K562 (cell line): ENCODE data around the gene CSNK1A1. TPM values are rescaled to one million over a fixed set of nuclear protein-coding genes. Genes with fewer than 3 reads are reported as not detected.

Source experiments
- ATAC-seq: fragments of 200-7000 bp; cut with Tn5 transposase; 3 replicates; pipeline ENCODE4 v1.9.1; 2020; ENCODE audit warnings: moderate library complexity
- BruUV-seq: library from RNA; stranded (reverse); fragments of 400-500 nt; replicated peaks from 2 replicates; lab custom pipeline; 2021; lab: Mats Ljungman, UMichigan
- CTCF ChIA-PET: fragments of 300-600 bp; formaldehyde crosslinking; extraction: SDS; loops from one replicate; lab custom pipeline; 2021; ENCODE audit warnings: low intra/inter-chr PET ratio; lab: Yijun Ruan, JAX
- POLR2A ChIA-PET: fragments of 300-600, 350-650 bp; sonication (Branson Sonifier 250); formaldehyde crosslinking; extraction: SDS; loops from one replicate; lab custom pipeline; 2021; ENCODE audit warnings: antibody characterized with exemption, inconsistent platforms; lab: Yijun Ruan, JAX
- DNase-seq, 4 experiments: peaks; one replicate each; pipeline versions ENCODE4 v3.0.0 to v3.0.0-alpha.2; 2011 to 2018; ENCODE audit warnings: low spot score in 3 of 4, mixed read lengths in 3 of 4; ENCODE audit errors: extremely low read depth in 1 of 4
- FAIRE-seq: peaks from 2 replicates; lab custom pipeline; 2011; peaks lifted over from hg19 to GRCh38; lab: Jason Lieb, UNC
- H2AFZ ChIP-seq: 2 replicates; pipeline ENCODE4 v1.6.0; 2011; ENCODE audit warnings: low read depth, low read length, control low read depth, inconsistent platforms
- H3K27ac ChIP-seq: fragments of 200-600 bp; 3 replicates; pipeline ENCODE4 v1.8.0; 2011; ENCODE audit warnings: low read depth, mild to moderate bottlenecking, control low read depth, inconsistent platforms, low read length, moderate library complexity, mixed read lengths; ENCODE audit errors: extremely low read depth
- H3K27me3 ChIP-seq, 2 experiments: fragments of 300-600 bp in 1 of 2; 2 replicates in 1 of 2; 3 replicates in 1 of 2; pipeline versions ENCODE4 v1.6.0 to v1.8.0; 2011; ENCODE audit warnings: inconsistent platforms in 2 of 2, low read length in 2 of 2, mild to moderate bottlenecking in 1 of 2, mixed read lengths in 1 of 2, moderate library complexity in 1 of 2; ENCODE audit not compliant: control insufficient read depth in 2 of 2, insufficient read depth in 2 of 2
- H3K36me3 ChIP-seq: fragments of 300-600 bp; 3 replicates; pipeline ENCODE4 v1.8.0; 2011; ENCODE audit warnings: mild to moderate bottlenecking, low read length, inconsistent platforms; ENCODE audit not compliant: control insufficient read depth, insufficient read depth
- H3K4me1 ChIP-seq, 2 experiments: fragments of 200-600 bp in 1 of 2; replicated peaks in 1 of 2; 2 replicates in 1 of 2; 3 replicates in 1 of 2; pipeline versions ENCODE4 v1.5.1 to v1.8.0; 2011; ENCODE audit warnings: inconsistent platforms in 2 of 2, low read length in 2 of 2, mild to moderate bottlenecking in 1 of 2, mixed read lengths in 1 of 2, moderate library complexity in 1 of 2; ENCODE audit not compliant: control insufficient read depth in 2 of 2, insufficient read depth in 2 of 2
- H3K4me2 ChIP-seq: 2 replicates; pipeline ENCODE4 v1.6.1; 2011; ENCODE audit warnings: low read length, control low read depth, inconsistent platforms, mixed read lengths; ENCODE audit not compliant: insufficient read depth
- H3K4me3 ChIP-seq: fragments of 200-600 bp; sonication (generic), shearing (Covaris generic); 2 replicates; pipeline ENCODE4 v1.5.1; 2016; ENCODE audit warnings: control low read depth, inconsistent platforms
- H3K79me2 ChIP-seq: fragments of 200-600 bp; 3 replicates; pipeline ENCODE4 v1.8.0; 2011; ENCODE audit warnings: low read length, inconsistent platforms; ENCODE audit not compliant: control insufficient read depth, insufficient read depth
- H3K9ac ChIP-seq, 2 experiments: 2 replicates each; pipeline versions ENCODE4 v1.6.0 to v1.6.1; 2011; ENCODE audit warnings: low read depth in 2 of 2, low read length in 2 of 2, control low read depth in 1 of 2, inconsistent platforms in 1 of 2, mild to moderate bottlenecking in 1 of 2, mixed read lengths in 1 of 2; ENCODE audit not compliant: insufficient read depth in 1 of 2
- H3K9me1 ChIP-seq: one replicate; pipeline ENCODE4 v1.6.0; 2011; ENCODE audit warnings: inconsistent platforms, mild to moderate bottlenecking, low read length, moderate library complexity; ENCODE audit not compliant: control insufficient read depth, insufficient read depth
- H3K9me3 ChIP-seq: replicated peaks from 2 replicates; pipeline ENCODE4 v1.5.1; 2011; ENCODE audit warnings: low read depth, low read length, inconsistent platforms; ENCODE audit not compliant: control insufficient read depth, insufficient read depth
- H4K20me1 ChIP-seq: replicated peaks from 2 replicates; pipeline ENCODE4 v1.6.1; 2011; ENCODE audit warnings: low read length, inconsistent platforms, mixed read lengths; ENCODE audit not compliant: control insufficient read depth, insufficient read depth
- C11orf30 ChIP-seq: fragments of 450-650 bp; IDR thresholded peaks from 2 replicates; pipeline ENCODE4 v1.6.1; 2016; ENCODE audit warnings: low read depth, mild to moderate bottlenecking
- MAFF ChIP-seq: IDR thresholded peaks from 2 replicates; pipeline ENCODE4 v1.6.1; 2012; ENCODE audit warnings: low read length, improper control_type of control experiment
- MAFG ChIP-seq: fragments of 450-650 bp; conservative IDR thresholded peaks from 2 replicates; pipeline ENCODE4 v1.6.1; 2016; ENCODE audit warnings: missing genetic modification characterization, missing compliant biosample characterization
- MAFK ChIP-seq: IDR thresholded peaks from 2 replicates; pipeline ENCODE4 v1.6.1; 2011; ENCODE audit warnings: low read length, improper control_type of control experiment
- ZBTB40 ChIP-seq, 2 experiments: fragments of 450-650 bp in 1 of 2; sonication (generic) in 1 of 2; formaldehyde crosslinking in 1 of 2; IDR thresholded peaks; 2 replicates each; pipeline versions ENCODE4 v1.7.1 to v1.9.0; 2016 to 2022; ENCODE audit warnings: inconsistent platforms in 1 of 2, mild to moderate bottlenecking in 1 of 2, missing genetic modification reagents in 1 of 2
- ZNF316 ChIP-seq: fragments of 450-650 bp; IDR thresholded peaks from 2 replicates; pipeline ENCODE4 v1.6.1; 2016
- ZZZ3 ChIP-seq: fragments of 450-650 bp; IDR thresholded peaks from 2 replicates; pipeline ENCODE4 v1.6.1; 2016; ENCODE audit warnings: antibody characterized with exemption, mild to moderate bottlenecking, moderate library complexity
- WGBS: fragments of 100-300 bp; shearing (Covaris generic); methylation state at CpG from one replicate; pipeline ENCODE4 v1.1.6; 2016; ENCODE audit warnings: low coverage, mixed read lengths; ENCODE audit not compliant: insufficient coverage; ENCODE audit errors: missing lambda C conversion rate; 5-methylcytosine and 5-hydroxymethylcytosine counted together
- in situ Hi-C: fragments of 300-500 bp; cut with MboI; formaldehyde crosslinking; loops from 4 replicates; pipeline ENCODE4 v1.15.0; 2018; ENCODE audit warnings: inconsistent platforms, mixed read lengths
- intact Hi-C: fragments of 100-400 bp; cut with micrococcal nuclease; formaldehyde crosslinking; loops from 2 replicates; pipeline ENCODE4 v1.14.2; 2022
- polyA plus RNA-seq, 8 experiments: library from polyadenylated mRNA; depleted of rRNA in 4 of 8; stranded (reverse) in 5 of 8; unstranded in 3 of 8; fragments of >200 nt; fragmentation: Nextera tagmentation in 2 of 8; fragmentation: Illumina TruSeq in 1 of 8; extraction: Ambion mirVana in 2 of 8; extraction: Trizol in 1 of 8; gene quantifications; 2 replicates each; pipeline versions ENCODE4 v1.2.1 to v1.2.3, GENCODE V29; 2011 to 2014; ENCODE audit warnings: inconsistent platforms in 1 of 8, missing spikeins in 1 of 8
- total RNA-seq, 7 experiments: library from RNA; depleted of rRNA in 6 of 7; stranded (reverse); fragments of >200 nt in 6 of 7; fragmentation: Illumina TruSeq in 2 of 7; extraction: Trizol in 2 of 7; gene quantifications; 2 replicates each; pipeline versions ENCODE4 v1.2.1 to v1.2.3, GENCODE V29; 2011 to 2021; ENCODE audit warnings: low replicate concordance in 1 of 7
- TF ChIP-seq, protein P1 (sequence below): sonication (generic); formaldehyde crosslinking; IDR thresholded peaks from 2 replicates; pipeline ENCODE4 v1.8.1; 2023; ENCODE audit warnings: mild to moderate bottlenecking, missing genetic modification reagents, moderate library complexity

CSNK1A1 gene
- total and polyA plus RNA-seq, 9 of the 15 experiments (the other 6 are each of a cell fraction or from before 2014, with no cell fraction given): 49.1 to 196 (median 154) TPM

- Histone ChIP-seq H3K36me3 (peaks cover 90% of the 10 kb centered on the region), H3K79me2 (no peaks in the 10 kb centered on the region)
- CTCF ChIA-PET: no interaction called here
Measured at GRCh38 chr5:149504677-149505076, 46.6 kb downstream of the CSNK1A1 start.

More at GRCh38 chr5:149504677-149505076, 46.6 kb downstream of the CSNK1A1 start:
- intact Hi-C loops: no loop called here
- FAIRE-seq: no peak
- Histone ChIP-seq H3K4me3 (no peak overlapping the region), H3K4me2 (no peak overlapping the region), H2AFZ (no peak overlapping the region), H3K9ac (no peak overlapping the region), H3K9me1 (no peaks in the 10 kb centered on the region), H4K20me1 (no peaks in the 10 kb centered on the region), H3K27ac (no peak overlapping the region), H3K9me3 (no peaks in the 10 kb centered on the region), H3K27me3 (no peaks in the 10 kb centered on the region), H3K4me1 (no peaks in the 10 kb centered on the region)
- BruUV-seq: no TSS peak
- in situ Hi-C loops: no loop called here
- POLR2A ChIA-PET: interaction anchor here (0.5 to 1.5 kb wide), 3 partner anchors 14 to 197 kb away, joined by 3 read pairs; no protein-coding TSS in a partner anchor
- ATAC-seq: no peak
- 69% methylated on average over 2 of the region's 2 CpGs for WGBS
- DNase-seq: no peak
- TF ChIP-seq ZNF316 (peak; percentile 67; the same call in 1 of the 2 replicates), ZZZ3 (peak; percentile 32; the same call in 1 of the 2 replicates), MAFF (peak; percentile 40), MAFK (0 out of 2 replicates have a peak, but pooled peaks have one; percentile 34), C11orf30 (peak; percentile 41; the same call in 1 of the 2 replicates), MAFG (tag) (0 out of 2 replicates have a peak, but pooled peaks have one; percentile 12), ZBTB40 (IDR thresholded peaks at IDR 0.05) (no peak), ZBTB40 (CRISPR knock-in tag; IDR thresholded peaks at IDR 0.05) (no peak)
- TF ChIP-seq, protein P1, sequence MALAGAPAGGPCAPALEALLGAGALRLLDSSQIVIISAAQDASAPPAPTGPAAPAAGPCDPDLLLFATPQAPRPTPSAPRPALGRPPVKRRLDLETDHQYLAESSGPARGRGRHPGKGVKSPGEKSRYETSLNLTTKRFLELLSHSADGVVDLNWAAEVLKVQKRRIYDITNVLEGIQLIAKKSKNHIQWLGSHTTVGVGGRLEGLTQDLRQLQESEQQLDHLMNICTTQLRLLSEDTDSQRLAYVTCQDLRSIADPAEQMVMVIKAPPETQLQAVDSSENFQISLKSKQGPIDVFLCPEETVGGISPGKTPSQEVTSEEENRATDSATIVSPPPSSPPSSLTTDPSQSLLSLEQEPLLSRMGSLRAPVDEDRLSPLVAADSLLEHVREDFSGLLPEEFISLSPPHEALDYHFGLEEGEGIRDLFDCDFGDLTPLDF: no peak
